H1 (cell line): ENCODE results near the gene ABLIM1. TPM values are rescaled to one million over a fixed set of nuclear protein-coding genes. Genes with fewer than 3 reads are reported as not detected.

Source experiments
- CTCF ChIA-PET: fragments of 300-600 bp; sonication (Branson Sonifier 250); formaldehyde crosslinking; loops from one replicate; lab custom pipeline; 2021; ENCODE audit not compliant: partially characterized antibody; lab: Charles Lee
- POLR2A ChIA-PET: fragments of 300-600 bp; sonication (Branson Sonifier 250); formaldehyde crosslinking; loops from one replicate; lab custom pipeline; 2021; ENCODE audit warnings: inconsistent platforms; ENCODE audit not compliant: partially characterized antibody; lab: Charles Lee
- DNase-seq, 2 experiments: peaks; one replicate each; pipeline versions ENCODE4 v3.0.0 to v3.0.0-alpha.2; 2010 to 2022; ENCODE audit warnings: low spot score in 2 of 2, low read depth in 1 of 2, mixed read lengths in 1 of 2
- FAIRE-seq: peaks from 2 replicates; lab custom pipeline; 2011; peaks lifted over from hg19 to GRCh38; lab: Jason Lieb, UNC
- H2AFZ ChIP-seq: 2 replicates; pipeline ENCODE4 v1.8.1; 2012; ENCODE audit warnings: low read length, inconsistent platforms
- H2AK5ac ChIP-seq: 2 replicates; pipeline ENCODE4 v1.6.1; 2013; ENCODE audit warnings: low read depth, low read length
- H2BK120ac ChIP-seq: replicated peaks from 2 replicates; pipeline ENCODE3; 2013; ENCODE audit warnings: low read depth, low read length, inconsistent platforms
- H2BK12ac ChIP-seq: 2 replicates; pipeline ENCODE4 v1.6.1; 2013; ENCODE audit warnings: low read depth, low read length
- H2BK15ac ChIP-seq: 2 replicates; pipeline ENCODE4 v1.6.1; 2013; ENCODE audit warnings: low read length
- H2BK20ac ChIP-seq: 2 replicates; pipeline ENCODE4 v1.6.1; 2013; ENCODE audit warnings: low read length
- H2BK5ac ChIP-seq: 2 replicates; pipeline ENCODE4 v1.6.1; 2013; ENCODE audit warnings: low read depth, low read length
- H3K14ac ChIP-seq: 2 replicates; pipeline ENCODE4 v1.6.1; 2013; ENCODE audit warnings: inconsistent platforms; ENCODE audit not compliant: insufficient read length
- H3K18ac ChIP-seq: 2 replicates; pipeline ENCODE4 v1.6.1; 2013; ENCODE audit warnings: low read length; ENCODE audit errors: extremely low read depth
- H3K23ac ChIP-seq: 2 replicates; pipeline ENCODE4 v1.6.1; 2013; ENCODE audit warnings: inconsistent platforms; ENCODE audit not compliant: insufficient read length
- H3K23me2 ChIP-seq: 2 replicates; pipeline ENCODE4 v1.6.1; 2013; ENCODE audit warnings: low read depth, low read length
- H3K27ac ChIP-seq: 2 replicates; pipeline ENCODE4 v1.6.1; 2011; ENCODE audit warnings: low read depth, low read length, inconsistent platforms
- H3K27me3 ChIP-seq, 4 experiments: replicated peaks in 1 of 4; 1 replicate in 1 of 4; 2 replicates in 3 of 4; pipeline versions ENCODE4 v1.6.1 to v1.8.1; 2011 to 2013; ENCODE audit warnings: low read length in 3 of 4, mild to moderate bottlenecking in 3 of 4, inconsistent platforms in 2 of 4, mixed read lengths in 2 of 4, moderate library complexity in 1 of 4; ENCODE audit not compliant: control insufficient read depth in 3 of 4, insufficient read depth in 3 of 4; ENCODE audit errors: extremely low read depth in 1 of 4
- H3K36me3 ChIP-seq, 4 experiments: 2 replicates each; pipeline versions ENCODE4 v1.6.1 to v1.8.1; 2011 to 2013; ENCODE audit warnings: mild to moderate bottlenecking in 4 of 4, low read length in 3 of 4, moderate library complexity in 2 of 4, control low read depth in 1 of 4, inconsistent platforms in 1 of 4; ENCODE audit not compliant: insufficient read depth in 4 of 4, control insufficient read depth in 2 of 4
- H3K4ac ChIP-seq: replicated peaks from 2 replicates; pipeline ENCODE3; 2013; ENCODE audit warnings: low read length, low read depth, mixed read lengths, inconsistent platforms; ENCODE audit not compliant: insufficient read length
- H3K4me1 ChIP-seq, 4 experiments: replicated peaks in 1 of 4; 1 replicate in 1 of 4; 2 replicates in 3 of 4; pipeline versions ENCODE4 v1.6.1 to v1.8.1; 2011 to 2013; ENCODE audit warnings: low read length in 3 of 4, inconsistent platforms in 2 of 4, mixed read lengths in 1 of 4; ENCODE audit not compliant: insufficient read depth in 4 of 4, control insufficient read depth in 3 of 4
- H3K4me2 ChIP-seq, 2 experiments: 2 replicates each; pipeline versions ENCODE4 v1.6.1 to v1.8.1; 2011 to 2013; ENCODE audit warnings: low read depth in 2 of 2, low read length in 2 of 2, control low read depth in 1 of 2, inconsistent platforms in 1 of 2, mild to moderate bottlenecking in 1 of 2; ENCODE audit not compliant: insufficient read depth in 1 of 2
- H3K4me3 ChIP-seq, 4 experiments: fragments of 200-600, 300-600 bp in 1 of 4; sonication (generic), shearing (Covaris generic), sonication (Bioruptor Twin) in 1 of 4; 2 replicates each; pipeline versions ENCODE4 v1.5.1 to v1.8.1; 2011 to 2016; ENCODE audit warnings: low read length in 4 of 4, low read depth in 3 of 4, control low read depth in 2 of 4, inconsistent platforms in 2 of 4, mild to moderate bottlenecking in 2 of 4, mixed read lengths in 1 of 4, moderate library complexity in 1 of 4; ENCODE audit not compliant: insufficient read depth in 2 of 4; ENCODE audit errors: extremely low read depth in 1 of 4
- H3K56ac ChIP-seq: replicated peaks from 2 replicates; pipeline ENCODE3; 2013; ENCODE audit warnings: low read depth, mild to moderate bottlenecking, mixed read lengths, low read length, inconsistent platforms; ENCODE audit not compliant: insufficient read length
- H3K79me1 ChIP-seq: 2 replicates; pipeline ENCODE4 v1.6.1; 2013; ENCODE audit warnings: low read depth, low read length, control low read depth
- H3K79me2 ChIP-seq, 2 experiments: 2 replicates each; pipeline versions ENCODE4 v1.6.1 to v1.8.1; 2012 to 2013; ENCODE audit warnings: low read length in 2 of 2, mild to moderate bottlenecking in 2 of 2, inconsistent platforms in 1 of 2; ENCODE audit not compliant: insufficient read depth in 2 of 2, control insufficient read depth in 1 of 2
- H3K9ac ChIP-seq, 4 experiments: replicated peaks in 1 of 4; 1 replicate in 1 of 4; 2 replicates in 3 of 4; pipeline versions ENCODE4 v1.6.1 to v1.8.1; 2011 to 2013; ENCODE audit warnings: low read depth in 3 of 4, low read length in 3 of 4, control low read depth in 2 of 4, mild to moderate bottlenecking in 2 of 4, moderate library complexity in 2 of 4, inconsistent platforms in 1 of 4; ENCODE audit errors: extremely low read depth in 1 of 4
- H3K9me3 ChIP-seq, 2 experiments: 2 replicates each; pipeline versions ENCODE4 v1.6.1 to v1.8.1; 2012 to 2013; ENCODE audit warnings: mild to moderate bottlenecking in 2 of 2, moderate library complexity in 2 of 2, control low read depth in 1 of 2, inconsistent platforms in 1 of 2, low read depth in 1 of 2, low read length in 1 of 2, mixed read lengths in 1 of 2; ENCODE audit not compliant: insufficient read depth in 2 of 2
- H4K20me1 ChIP-seq, 2 experiments: replicated peaks in 1 of 2; 2 replicates each; pipeline versions ENCODE3 to v1.8.1; 2011 to 2013; ENCODE audit warnings: inconsistent platforms in 2 of 2, low read length in 2 of 2, mild to moderate bottlenecking in 1 of 2; ENCODE audit not compliant: insufficient read depth in 2 of 2, control insufficient read depth in 1 of 2
- H4K5ac ChIP-seq: 2 replicates; pipeline ENCODE4 v1.6.1; 2013; ENCODE audit warnings: low read length, low read depth, mixed read lengths, inconsistent platforms; ENCODE audit not compliant: insufficient read length
- H4K8ac ChIP-seq: 2 replicates; pipeline ENCODE4 v1.8.0; 2013; ENCODE audit warnings: mild to moderate bottlenecking, moderate library complexity, low read length, inconsistent platforms; ENCODE audit not compliant: insufficient read depth; ENCODE audit errors: extremely low read depth
- H4K91ac ChIP-seq: replicated peaks from 2 replicates; pipeline ENCODE3; 2013; ENCODE audit warnings: low read length, mixed read lengths, inconsistent platforms; ENCODE audit not compliant: insufficient read length
- BACH1 ChIP-seq: IDR thresholded peaks from 2 replicates; pipeline ENCODE4 v1.6.1; 2012; ENCODE audit warnings: low read length, improper control_type of control experiment
- CBX5 ChIP-seq: fragments of 300-800, 300-1000 bp; sonication (generic); IDR thresholded peaks from 2 replicates; pipeline ENCODE4 v1.7.1; 2016; ENCODE audit warnings: antibody characterized with exemption, low read length, low read depth
- CBX8 ChIP-seq: fragments of 300-800, 300-1000 bp; sonication (generic); IDR thresholded peaks from 2 replicates; pipeline ENCODE4 v1.7.1; 2016; ENCODE audit warnings: low read depth, low read length, borderline replicate concordance
- CREB1 ChIP-seq: IDR thresholded peaks from 2 replicates; pipeline ENCODE4 v1.6.1; 2012; ENCODE audit warnings: inconsistent platforms
- POLR2AphosphoS5 ChIP-seq: IDR thresholded peaks from 2 replicates; pipeline ENCODE4 v1.6.1; 2011; ENCODE audit warnings: low read depth, low read length
- RNF2 ChIP-seq: fragments of 200-900, 300-1000 bp; sonication (generic); IDR thresholded peaks from 2 replicates; pipeline ENCODE4 v1.7.1; 2016; ENCODE audit warnings: borderline replicate concordance, low read depth, mild to moderate bottlenecking, antibody characterized with exemption, low read length; ENCODE audit not compliant: poor library complexity, severe bottlenecking; ENCODE audit errors: missing control alignments
- SIX5 ChIP-seq: IDR thresholded peaks from 2 replicates; pipeline ENCODE4 v1.6.1; 2011; ENCODE audit warnings: mild to moderate bottlenecking, low read depth, low read length
- SRF ChIP-seq: IDR thresholded peaks from 2 replicates; pipeline ENCODE4 v1.6.1; 2011; ENCODE audit warnings: mild to moderate bottlenecking, low read depth, low read length, moderate library complexity
- TAF1 ChIP-seq: IDR thresholded peaks from 2 replicates; pipeline ENCODE4 v1.6.1; 2011; ENCODE audit warnings: mild to moderate bottlenecking, low read depth, low read length
- USF2 ChIP-seq: IDR thresholded peaks from 2 replicates; pipeline ENCODE4 v1.6.1; 2011; ENCODE audit warnings: low read length, improper control_type of control experiment
- WGBS, 2 experiments: shearing (Covaris generic) in 1 of 2; methylation state at CpG; one replicate each; pipeline versions ENCODE4 v1.1.6 to v1.1.7; 2013 to 2015; ENCODE audit warnings: low lambda C conversion rate in 2 of 2, mixed read lengths in 2 of 2, inconsistent platforms in 1 of 2, low coverage in 1 of 2, missing lambda C conversion rate in 1 of 2; ENCODE audit not compliant: insufficient replicate concordance in 2 of 2, insufficient coverage in 1 of 2, insufficient read length in 1 of 2; ENCODE audit errors: extremely low coverage in 1 of 2, missing lambda C conversion rate in 1 of 2; 5-methylcytosine and 5-hydroxymethylcytosine counted together
- polyA plus RNA-seq, 7 experiments: library from polyadenylated mRNA; depleted of rRNA in 3 of 7; stranded (reverse) in 5 of 7; unstranded in 2 of 7; fragments of >200 nt in 5 of 7; fragments of 200-250 nt in 2 of 7; gene quantifications; 1 replicate in 5 of 7; 2 replicates in 1 of 7; 4 replicates in 1 of 7; pipeline versions ENCODE4 v1.2.1 to v1.2.3, GENCODE V29; 2011 to 2013; ENCODE audit warnings: missing spikeins in 2 of 7, mixed read lengths in 2 of 7
- total RNA-seq: library from RNA; stranded (reverse); fragmentation: NEBNext Ultra II Directional; extraction: Animal tissue kit (Norgen Biotek cat#: 25700); gene quantifications from 2 replicates; pipeline ENCODE4 v1.2.1, GENCODE V29; 2021

ABLIM1 gene
- total and polyA plus RNA-seq, 2 of the 8 experiments (the other 6 are each of a cell fraction or from before 2014, with no cell fraction given) = 51.2 to 51.7 TPM

- no peak overlapping the region for H4K91ac ChIP-seq
- no peak overlapping the region for H3K23ac ChIP-seq
- H4K5ac ChIP-seq = no peak overlapping the region
- no peak overlapping the region for H3K14ac ChIP-seq
- H3K4ac ChIP-seq = no peak overlapping the region
- no peaks in the 10 kb centered on the region for H3K36me3 ChIP-seq
- H3K56ac ChIP-seq = no peak overlapping the region
- no peak overlapping the region for H3K9ac ChIP-seq
- no peaks in the 10 kb centered on the region for H3K23me2 ChIP-seq
- WGBS, 2 experiments = 85% methylated on average over 3 of the region's 3 CpGs; no CpG with 5 or more reads in 1 of the 2 experiments
- H2AK5ac ChIP-seq = no peak overlapping the region
- H3K18ac ChIP-seq = no peak overlapping the region
- H3K9me3 ChIP-seq = no peaks in the 10 kb centered on the region
- H2BK120ac ChIP-seq = no peak overlapping the region
- ChIA-PET POLR2A (no interaction called here), CTCF (interaction anchor here (3.3 kb wide), 1 partner anchor 43 kb away, joined by 10 read pairs; no protein-coding TSS in a partner anchor)
- no peak overlapping the region for H3K4me2 ChIP-seq
- DNase-seq (no peak), FAIRE-seq (no peak)
- H3K79me1 ChIP-seq = no peaks in the 10 kb centered on the region
- H3K4me1 ChIP-seq = peaks cover 0 to 14% (median 10%) of the 10 kb centered on the region in 4 experiments; a peak in 5 of 7 replicates
- no peak overlapping the region for H2BK5ac ChIP-seq
- H2BK15ac ChIP-seq = no peak overlapping the region
- H4K8ac ChIP-seq = no peak overlapping the region; the same call in 1 of the 2 replicates
- H3K27ac ChIP-seq = no peak overlapping the region
- no peaks in the 10 kb centered on the region for H3K79me2 ChIP-seq
- H2BK20ac ChIP-seq = no peak overlapping the region
- H3K27me3 ChIP-seq = no peaks in the 10 kb centered on the region; a peak in 1 of 7 replicates
- H3K4me3 ChIP-seq = no peak overlapping the region
- no peaks in the 10 kb centered on the region for H4K20me1 ChIP-seq
- H2AFZ ChIP-seq = no peak overlapping the region
- no peak overlapping the region for H2BK12ac ChIP-seq
- TF ChIP-seq SIX5 (no peak), CBX8 (no peak), CREB1 (no peak), POLR2AphosphoS5 (no peak), SRF (no peak), CBX5 (no peak), BACH1 (no peak), TAF1 (no peak), USF2 (no peak), RNF2 (no peak)
These were observed 3.3 kb upstream of the ABLIM1 start for GRCh38 chr10:114661212-114661880.
